Esophagus muscularis mucosa (tissue), 4 donors: Measurements from ENCODE around the gene RAB3B. TPM values are rescaled to one million over a fixed set of nuclear protein-coding genes. Genes with fewer than 3 reads are reported as not detected.

Source experiments
- DNase-seq: peaks from one replicate; pipeline ENCODE4 v3.0.0-alpha.2; 2017; ENCODE audit errors: extremely low spot score
- H3K27ac ChIP-seq, 4 donors: fragments of 200-600 bp; sonication (generic); replicated peaks in 1 of 4; 1 replicate in 3 of 4; 2 replicates in 1 of 4; pipeline ENCODE4 v1.5.1; 2016 to 2019; ENCODE audit warnings: mild to moderate bottlenecking in 1 of 4
- H3K27me3 ChIP-seq, 4 donors: fragments of 200-600 bp; sonication (generic); one replicate each; pipeline versions ENCODE4 v1.5.1 to v1.6.0; 2016 to 2019
- H3K36me3 ChIP-seq, 4 donors: fragments of 200-600 bp; sonication (generic); one replicate each; pipeline ENCODE4 v1.5.1; 2016 to 2019
- H3K4me1 ChIP-seq, 4 donors: fragments of 200-600 bp; sonication (generic); one replicate each; pipeline ENCODE4 v1.5.1; 2016 to 2019
- H3K4me3 ChIP-seq, 4 donors: fragments of 200-600 bp; sonication (generic); 1 replicate in 2 of 4; 2 replicates in 2 of 4; pipeline ENCODE4 v1.5.1; 2016 to 2019; ENCODE audit warnings: mild to moderate bottlenecking in 4 of 4, moderate library complexity in 1 of 4
- H3K9me3 ChIP-seq, 4 donors: fragments of 200-600 bp; sonication (generic); 1 replicate in 3 of 4; 2 replicates in 1 of 4; pipeline ENCODE4 v1.5.1; 2016 to 2019
- EP300 ChIP-seq: sonication (generic); formaldehyde crosslinking; IDR thresholded peaks from one replicate; pipeline ENCODE4 v1.6.1; 2017; ENCODE audit warnings: antibody characterized with exemption
- POLR2A ChIP-seq: fragments of 450-650 bp; IDR thresholded peaks from one replicate; pipeline ENCODE4 v1.6.1; 2017; ENCODE audit warnings: antibody characterized with exemption, moderate library complexity, mild to moderate bottlenecking, low read depth
- POLR2AphosphoS5 ChIP-seq, 2 donors: sonication (generic); formaldehyde crosslinking; IDR thresholded peaks; one replicate each; pipeline ENCODE4 v1.6.1; 2017; ENCODE audit warnings: antibody characterized with exemption in 2 of 2
- WGBS: methylation state at CpG from one replicate; pipeline ENCODE4 v1.1.5; 2018; 5-methylcytosine and 5-hydroxymethylcytosine counted together
- intact Hi-C: fragments of 100-400 bp; cut with DNase I; formaldehyde crosslinking; loops from one replicate; pipeline ENCODE4 v1.15.1; 2023
- total RNA-seq, 4 donors: library from RNA; depleted of rRNA; stranded (reverse); fragments of >200 nt; gene quantifications; one replicate each; pipeline versions ENCODE4 v1.1.0 to v1.2.1, GENCODE V29; 2016
- TF ChIP-seq, protein P1 (sequence below), 3 experiments: fragments of 200-600 bp in 2 of 3; fragments of 450-650 bp in 1 of 3; sonication (generic) in 2 of 3; IDR thresholded peaks; one replicate each; pipeline ENCODE4 v1.5.1; 2017 to 2019; ENCODE audit warnings: antibody characterized with exemption in 3 of 3, mild to moderate bottlenecking in 2 of 3, moderate library complexity in 1 of 3

RAB3B gene
- total RNA-seq, 4 donors from 2014 or later: 0.42 to 1.3 (median 0.83) TPM

DNA sequence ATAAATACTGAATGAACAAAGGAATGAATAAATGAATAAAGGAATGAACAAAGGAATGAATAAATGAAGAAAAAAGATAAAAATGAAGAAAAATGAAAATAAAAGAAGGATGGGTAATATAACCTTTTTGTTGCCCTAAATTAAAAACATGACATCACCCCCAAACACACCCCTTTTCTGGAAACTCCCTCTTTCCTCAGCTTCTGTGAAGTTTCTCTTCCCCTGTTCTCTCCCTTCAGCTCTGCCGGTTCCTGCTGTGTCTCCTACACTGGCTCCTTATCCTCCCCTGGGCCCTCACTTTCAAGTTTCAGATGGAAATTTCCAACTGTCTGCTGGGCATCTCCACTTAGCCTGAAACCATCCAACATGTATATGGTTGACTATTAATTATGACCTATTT is 37.9 kb downstream of the RAB3B start:
- no peak overlapping the region for H3K4me3 ChIP-seq
- no peaks in the 10 kb centered on the region for H3K36me3 ChIP-seq
- H3K9me3 ChIP-seq: no peaks in the 10 kb centered on the region
- no peak overlapping the region for H3K27ac ChIP-seq
- WGBS: 72% methylated on average over 1 of the region's 1 CpG
- no peak for DNase-seq
- TF ChIP-seq EP300: no peak
- intact Hi-C loops: no loop called here
- peaks cover 0 to 19% (median 0%) of the 10 kb centered on the region in 4 donors for H3K27me3 ChIP-seq
- no peaks in the 10 kb centered on the region for H3K4me1 ChIP-seq

DNA sequence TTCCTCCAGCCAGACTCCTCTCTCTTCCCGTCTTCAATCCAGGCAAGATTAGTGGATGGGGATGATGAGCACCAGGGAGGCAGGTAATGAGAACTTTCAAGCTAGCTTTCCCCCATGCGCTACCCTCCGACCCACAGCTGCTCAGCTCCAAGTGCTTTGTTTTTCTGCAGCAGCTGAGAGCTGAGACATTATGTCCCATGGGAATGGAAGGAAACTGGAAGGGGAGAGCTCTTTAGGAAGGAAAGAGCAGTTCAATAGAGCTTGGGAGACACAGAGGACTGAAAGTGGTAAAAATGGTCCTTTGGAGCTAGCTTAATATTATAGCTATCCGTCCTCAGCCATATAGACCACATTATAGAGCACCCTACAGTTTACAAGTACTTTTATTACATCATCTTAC is 39.8 kb downstream of the RAB3B start:
- no peak overlapping the region for H3K4me3 ChIP-seq
- no peaks in the 10 kb centered on the region for H3K9me3 ChIP-seq
- H3K4me1 ChIP-seq: no peaks in the 10 kb centered on the region
- DNase-seq: no peak
- intact Hi-C loops: no loop called here
- no peaks in the 10 kb centered on the region for H3K36me3 ChIP-seq
- no peak for TF ChIP-seq EP300
- no peak for TF ChIP-seq POLR2AphosphoS5 (IDR thresholded peaks at IDR 0.05)
- TF ChIP-seq, protein P1, sequence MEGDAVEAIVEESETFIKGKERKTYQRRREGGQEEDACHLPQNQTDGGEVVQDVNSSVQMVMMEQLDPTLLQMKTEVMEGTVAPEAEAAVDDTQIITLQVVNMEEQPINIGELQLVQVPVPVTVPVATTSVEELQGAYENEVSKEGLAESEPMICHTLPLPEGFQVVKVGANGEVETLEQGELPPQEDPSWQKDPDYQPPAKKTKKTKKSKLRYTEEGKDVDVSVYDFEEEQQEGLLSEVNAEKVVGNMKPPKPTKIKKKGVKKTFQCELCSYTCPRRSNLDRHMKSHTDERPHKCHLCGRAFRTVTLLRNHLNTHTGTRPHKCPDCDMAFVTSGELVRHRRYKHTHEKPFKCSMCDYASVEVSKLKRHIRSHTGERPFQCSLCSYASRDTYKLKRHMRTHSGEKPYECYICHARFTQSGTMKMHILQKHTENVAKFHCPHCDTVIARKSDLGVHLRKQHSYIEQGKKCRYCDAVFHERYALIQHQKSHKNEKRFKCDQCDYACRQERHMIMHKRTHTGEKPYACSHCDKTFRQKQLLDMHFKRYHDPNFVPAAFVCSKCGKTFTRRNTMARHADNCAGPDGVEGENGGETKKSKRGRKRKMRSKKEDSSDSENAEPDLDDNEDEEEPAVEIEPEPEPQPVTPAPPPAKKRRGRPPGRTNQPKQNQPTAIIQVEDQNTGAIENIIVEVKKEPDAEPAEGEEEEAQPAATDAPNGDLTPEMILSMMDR (IDR thresholded peaks at IDR 0.05): no peak
- TF ChIP-seq POLR2A: no peak
- H3K27me3 ChIP-seq: peaks cover 0 to 19% (median 0%) of the 10 kb centered on the region in 4 donors
- no peak overlapping the region for H3K27ac ChIP-seq
- 72% methylated on average over 4 of the region's 4 CpGs for WGBS

DNA sequence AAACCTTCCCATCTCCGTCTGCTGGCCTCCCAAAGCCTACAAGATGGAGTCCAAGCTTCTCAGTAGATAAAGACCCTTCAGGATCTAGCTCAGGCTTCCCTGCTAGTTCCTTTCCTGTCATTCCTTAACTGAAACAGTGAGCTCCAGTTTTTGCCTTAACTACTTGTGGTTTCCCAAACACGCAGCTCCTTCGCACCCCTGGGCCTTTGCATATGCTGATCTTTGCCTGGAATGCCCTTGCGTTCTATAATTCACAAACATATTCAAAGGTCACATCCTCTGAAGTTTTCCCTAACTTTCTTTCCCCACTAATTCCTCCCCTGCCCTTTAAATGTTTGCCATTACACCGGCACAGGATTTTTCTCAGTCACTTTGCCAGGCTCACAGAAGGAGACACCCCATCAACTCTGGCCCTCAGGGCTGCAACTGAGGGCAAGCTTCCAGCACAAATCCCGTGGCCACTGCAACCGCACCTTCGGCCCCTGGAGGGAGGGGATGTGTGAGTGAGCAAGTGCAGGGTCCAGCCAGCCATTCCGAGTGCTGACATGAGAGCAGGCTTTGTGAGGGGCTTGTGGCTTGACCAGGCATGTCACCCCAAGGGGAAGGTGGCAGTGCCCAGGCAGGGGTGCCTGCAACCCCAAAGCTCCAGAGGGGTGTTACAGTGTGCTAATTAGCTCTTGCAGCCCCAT is 41.3 kb downstream of the RAB3B start:
- H3K4me1 ChIP-seq: no peaks in the 10 kb centered on the region
- no peak for DNase-seq
- H3K36me3 ChIP-seq: no peaks in the 10 kb centered on the region
- no peak overlapping the region for H3K27ac ChIP-seq
- H3K27me3 ChIP-seq: peaks cover 0 to 19% (median 0%) of the 10 kb centered on the region in 4 donors
- TF ChIP-seq POLR2A: no peak
- TF ChIP-seq, protein P1 (IDR thresholded peaks at IDR 0.05): no peak
- TF ChIP-seq EP300: no peak
- no peak for TF ChIP-seq POLR2AphosphoS5 (IDR thresholded peaks at IDR 0.05)
- intact Hi-C loops: no loop called here
- no peaks in the 10 kb centered on the region for H3K9me3 ChIP-seq
- no peak overlapping the region for H3K4me3 ChIP-seq
- 94% methylated on average over 7 of the region's 9 CpGs for WGBS

DNA sequence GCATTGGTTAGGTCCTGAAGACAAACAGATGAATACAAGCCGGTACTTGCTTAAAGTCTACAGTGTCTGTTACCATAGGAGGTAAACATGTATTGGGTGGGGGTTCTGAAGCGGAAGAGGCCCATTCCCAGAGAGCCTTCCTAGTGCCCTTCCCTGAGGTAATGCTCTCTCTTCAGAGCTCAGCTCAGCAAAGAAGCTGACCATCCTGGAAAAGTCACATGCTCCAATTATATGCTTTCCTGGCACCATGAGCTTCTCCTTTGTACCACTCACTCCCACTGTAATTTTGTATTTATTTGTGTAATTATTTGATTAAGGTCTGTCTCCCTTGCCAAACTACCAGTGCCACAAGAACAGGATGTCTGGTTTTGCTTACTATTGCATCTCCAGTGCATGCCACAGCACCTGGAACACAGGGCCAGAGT is 42.0 kb downstream of the RAB3B start:
- Histone ChIP-seq H3K4me3 (no peak overlapping the region), H3K36me3 (no peaks in the 10 kb centered on the region), H3K9me3 (no peaks in the 10 kb centered on the region), H3K27me3 (peaks cover 0 to 19% (median 0%) of the 10 kb centered on the region in 4 donors), H3K4me1 (no peaks in the 10 kb centered on the region), H3K27ac (no peak overlapping the region)
- no peak for DNase-seq
- 74% methylated on average over 2 of the region's 2 CpGs for WGBS
- intact Hi-C loops: no loop called here
- no peak for TF ChIP-seq POLR2AphosphoS5 (IDR thresholded peaks at IDR 0.05)
- TF ChIP-seq POLR2A: no peak
- TF ChIP-seq EP300: no peak
- TF ChIP-seq, protein P1 (IDR thresholded peaks at IDR 0.05): no peak

DNA sequence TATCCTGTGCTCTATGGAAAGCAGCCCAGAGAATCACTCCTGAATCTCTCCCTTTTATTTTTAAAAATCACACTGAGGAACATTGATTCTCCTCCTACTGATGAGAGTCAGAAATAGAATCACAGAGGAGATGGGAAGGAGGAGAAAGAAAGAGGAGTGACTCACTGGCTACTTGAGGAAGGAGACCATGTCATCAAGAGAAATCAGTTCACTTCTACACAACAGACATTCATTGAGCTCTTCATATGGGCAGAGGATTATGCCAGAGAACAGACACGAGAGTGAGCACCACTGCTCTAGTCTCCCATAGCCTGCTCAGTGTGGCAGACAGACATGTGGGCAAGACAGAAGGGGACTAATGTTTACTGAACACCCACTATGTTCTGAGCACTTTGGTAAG is 44.2 kb downstream of the RAB3B start:
- Histone ChIP-seq H3K9me3 (peaks cover 0 to 9% (median under 1%) of the 10 kb centered on the region in 4 donors), H3K4me3 (no peak overlapping the region), H3K36me3 (no peaks in the 10 kb centered on the region), H3K27ac (no peak overlapping the region), H3K27me3 (peaks cover 0 to 9% (median 0%) of the 10 kb centered on the region in 4 donors), H3K4me1 (no peaks in the 10 kb centered on the region)
- DNase-seq: no peak
- WGBS: 79% methylated on average over 1 of the region's 1 CpG
- TF ChIP-seq EP300 (no peak), POLR2A (no peak), POLR2AphosphoS5 (IDR thresholded peaks at IDR 0.05) (no peak)
- TF ChIP-seq, protein P1 (IDR thresholded peaks at IDR 0.05): no peak
- intact Hi-C loops: no loop called here
